K562 (cell line): ENCODE data around the gene OR7A10. TPM values are rescaled to one million over a fixed set of nuclear protein-coding genes. Genes with fewer than 3 reads are reported as not detected.
A peak's percentile ranks its signal among the peaks of the same experiment; 100 is the strongest.

Source experiments
- ADNP ChIP-seq: fragments of 200-800 bp; sonication (Bioruptor generic); IDR thresholded peaks from 2 replicates; pipeline ENCODE4 v1.6.1; 2016; ENCODE audit warnings: missing genetic modification characterization, missing compliant biosample characterization
- CAMTA2 ChIP-seq: fragments of 250-450 bp; sonication (Bioruptor Pico); conservative IDR thresholded peaks from 2 replicates; pipeline ENCODE4 v1.5.1; 2022
- CTBP1 ChIP-seq: fragments of 450-650 bp; IDR thresholded peaks from 2 replicates; pipeline ENCODE4 v1.6.1; 2016; ENCODE audit warnings: borderline replicate concordance
- DMBX1 ChIP-seq: fragments of 250-450 bp; sonication (Bioruptor Pico); IDR thresholded peaks from 2 replicates; pipeline ENCODE4 v1.8.0; 2022; ENCODE audit warnings: inconsistent platforms, mild to moderate bottlenecking, moderate library complexity, borderline replicate concordance
- FIP1L1 ChIP-seq: fragments of 200-400 bp; formaldehyde crosslinking; IDR thresholded peaks from 2 replicates; pipeline ENCODE4 v1.6.1; 2018; ENCODE audit warnings: mild to moderate bottlenecking, low read depth, low read length; ENCODE audit not compliant: poor library complexity, severe bottlenecking
- FUS ChIP-seq: fragments of 200-400 bp; formaldehyde crosslinking; optimal IDR thresholded peaks from 2 replicates; pipeline ENCODE3; 2017; ENCODE audit warnings: low read depth, low read length
- HBP1 ChIP-seq: fragments of 450-650 bp; formaldehyde crosslinking; IDR thresholded peaks from 2 replicates; pipeline ENCODE4 v1.4.0; 2022; ENCODE audit warnings: missing genetic modification characterization
- HDAC1 ChIP-seq, 2 experiments: fragments of 450-650 bp; IDR thresholded peaks; 2 replicates each; pipeline ENCODE4 v1.6.1; 2016 to 2017; ENCODE audit warnings: inconsistent platforms in 1 of 2, mild to moderate bottlenecking in 1 of 2, moderate library complexity in 1 of 2
- HDAC6 ChIP-seq: IDR thresholded peaks from 2 replicates; pipeline ENCODE4 v1.6.1; 2012; ENCODE audit warnings: low read depth, mild to moderate bottlenecking, control low read depth, inconsistent platforms, low read length, moderate library complexity
- HIVEP1 ChIP-seq: fragments of 250-450 bp; sonication (Bioruptor Pico); IDR thresholded peaks from 2 replicates; pipeline ENCODE4 v1.4.0; 2020; ENCODE audit warnings: mild to moderate bottlenecking
- HLTF ChIP-seq: fragments of 450-650 bp; IDR thresholded peaks from 2 replicates; pipeline ENCODE4 v1.6.1; 2016
- HSF4 ChIP-seq: fragments of 250-450 bp; sonication (Bioruptor Pico); IDR thresholded peaks from 2 replicates; pipeline ENCODE4 v2.1.2; 2022; ENCODE audit warnings: mild to moderate bottlenecking, moderate library complexity, borderline replicate concordance
- MTA2 ChIP-seq: fragments of 450-650 bp; IDR thresholded peaks from 2 replicates; pipeline ENCODE4 v1.6.1; 2016; ENCODE audit warnings: low read depth
- NCOA1 ChIP-seq: fragments of 450-650 bp; IDR thresholded peaks from 2 replicates; pipeline ENCODE4 v1.6.1; 2016; ENCODE audit warnings: low read depth
- OTX1 ChIP-seq: fragments of 450-650 bp; formaldehyde crosslinking; IDR thresholded peaks from 2 replicates; pipeline ENCODE4 v1.4.0; 2022; ENCODE audit warnings: mild to moderate bottlenecking
- PHF8 ChIP-seq: fragments of 200-600 bp; sonication (generic); IDR thresholded peaks from 2 replicates; pipeline ENCODE4 v1.6.1; 2012; ENCODE audit warnings: mixed run types, mild to moderate bottlenecking, inconsistent platforms, low read length, moderate library complexity, borderline replicate concordance
- PREB ChIP-seq: sonication (generic); formaldehyde crosslinking; IDR thresholded peaks from 2 replicates; pipeline ENCODE4 v1.8.1; 2023; ENCODE audit warnings: mild to moderate bottlenecking, missing genetic modification reagents
- RBM34 ChIP-seq: fragments of 200-400 bp; formaldehyde crosslinking; IDR thresholded peaks from 2 replicates; pipeline ENCODE4 v1.6.1; 2018; ENCODE audit warnings: low read length, borderline replicate concordance; ENCODE audit not compliant: insufficient read depth
- RBM39 ChIP-seq: fragments of 200-400 bp; formaldehyde crosslinking; optimal IDR thresholded peaks from 2 replicates; pipeline ENCODE3; 2018; ENCODE audit warnings: low read depth, low read length
- SIN3A ChIP-seq, 2 experiments: fragments of 150-350 bp in 1 of 2; IDR thresholded peaks; 2 replicates each; pipeline ENCODE4 v1.6.1; 2011 to 2016; ENCODE audit warnings: borderline replicate concordance in 2 of 2, low read depth in 2 of 2, low read length in 2 of 2, mild to moderate bottlenecking in 2 of 2, moderate library complexity in 2 of 2; ENCODE audit not compliant: control insufficient read depth in 1 of 2
- SMAD1 ChIP-seq: fragments of 150-350 bp; IDR thresholded peaks from 2 replicates; pipeline ENCODE4 v1.6.1; 2014; ENCODE audit warnings: low read length, low read depth; ENCODE audit not compliant: partially characterized antibody
- TBL1XR1 ChIP-seq, 2 experiments: IDR thresholded peaks; 2 replicates each; pipeline ENCODE4 v1.6.1; 2012; ENCODE audit warnings: improper control_type of control experiment in 2 of 2, low read length in 2 of 2, mild to moderate bottlenecking in 1 of 2
- ZNF197 ChIP-seq: fragments of 200-800 bp; sonication (Bioruptor generic); IDR thresholded peaks from 2 replicates; pipeline ENCODE4 v1.6.1; 2016; ENCODE audit warnings: low read depth, missing genetic modification characterization, missing compliant biosample characterization
- ZNF253 ChIP-seq: fragments of 250-450 bp; sonication (Bioruptor Pico); conservative IDR thresholded peaks from 2 replicates; pipeline ENCODE4 v1.6.1; 2021; ENCODE audit warnings: mild to moderate bottlenecking
- ZNF444 ChIP-seq: fragments of 250-450 bp; sonication (Bioruptor Pico); IDR thresholded peaks from 2 replicates; pipeline ENCODE4 v1.4.0; 2020; ENCODE audit warnings: mild to moderate bottlenecking, moderate library complexity
- ZNF512 ChIP-seq: IDR thresholded peaks from 2 replicates; pipeline ENCODE4 v1.6.1; 2016; ENCODE audit warnings: missing genetic modification characterization, missing compliant biosample characterization
- polyA plus RNA-seq, 8 experiments: library from polyadenylated mRNA; depleted of rRNA in 4 of 8; stranded (reverse) in 5 of 8; unstranded in 3 of 8; fragments of >200 nt; fragmentation: Nextera tagmentation in 2 of 8; fragmentation: Illumina TruSeq in 1 of 8; extraction: Ambion mirVana in 2 of 8; extraction: Trizol in 1 of 8; gene quantifications; 2 replicates each; pipeline versions ENCODE4 v1.2.1 to v1.2.3, GENCODE V29; 2011 to 2014; ENCODE audit warnings: inconsistent platforms in 1 of 8, missing spikeins in 1 of 8
- total RNA-seq, 7 experiments: library from RNA; depleted of rRNA in 6 of 7; stranded (reverse); fragments of >200 nt in 6 of 7; fragmentation: Illumina TruSeq in 2 of 7; extraction: Trizol in 2 of 7; gene quantifications; 2 replicates each; pipeline versions ENCODE4 v1.2.1 to v1.2.3, GENCODE V29; 2011 to 2021; ENCODE audit warnings: low replicate concordance in 1 of 7

The OR7A10 gene
- total and polyA plus RNA-seq, 9 of the 15 experiments (the other 6 are each of a cell fraction or from before 2014, with no cell fraction given), result not detected

- no peak for TF ChIP-seq HIVEP1
- TF ChIP-seq ZNF444 (CRISPR knock-in tag), result no peak
- peak; percentile 67 for TF ChIP-seq DMBX1
- TF ChIP-seq HSF4 (CRISPR knock-in tag), result no peak
- no peak for TF ChIP-seq PHF8
- TF ChIP-seq CAMTA2 (CRISPR knock-in tag), result no peak
- no peak for TF ChIP-seq ZNF512
- TF ChIP-seq RBM39, result no peak
- TF ChIP-seq MTA2, result peak; percentile 93
- 0 out of 2 replicates have a peak, but pooled peaks have one; percentile 85 for TF ChIP-seq ZNF197 (CRISPR knock-in tag)
- no peak for TF ChIP-seq RBM34
- no peak for TF ChIP-seq ADNP
- no peak for TF ChIP-seq NCOA1
- TF ChIP-seq HDAC6, result no peak
- no peak for TF ChIP-seq FUS
- TF ChIP-seq ZNF253 (CRISPR knock-in tag), result no peak
- TF ChIP-seq TBL1XR1 (IDR thresholded peaks at IDR 0.05; ENCODE audit: low read length in 2 of 2), result peak in 1 of 2 experiments; percentile 72; a peak in 2 of 4 replicates
- TF ChIP-seq PREB (CRISPR knock-in tag), result no peak
- no peak for TF ChIP-seq HLTF
- peak; percentile 53; the same call in 1 of the 2 replicates for TF ChIP-seq CTBP1
- no peak for TF ChIP-seq SIN3A (IDR thresholded peaks at IDR 0.05; ENCODE audit: borderline replicate concordance in 2 of 2, control insufficient read depth in 1 of 2, low read depth in 2 of 2, low read length in 2 of 2)
- TF ChIP-seq FIP1L1, result no peak
- 0 out of 2 replicates have a peak, but pooled peaks have one; percentile 43 for TF ChIP-seq OTX1 (CRISPR knock-in tag)
- no peak for TF ChIP-seq SMAD1
- no peak for TF ChIP-seq HBP1
- no peak for TF ChIP-seq HDAC1 (IDR thresholded peaks at IDR 0.05)
Observed at GRCh38 chr19:14890643-14891379, 42.1 kb upstream of the OR7A10 start (continued).
